Activated T-helper 9 cell treated with anti-CD3 and anti-CD28 coated beads, Interleukin-2, amount 50 U/mL, for 16 hours (primary cell): ENCODE results near the gene MAGEF1.

Experiments used
- DNase-seq: peaks from one replicate; pipeline ENCODE4 v3.0.0-alpha.2; 2020; ENCODE audit warnings: low read depth

MAGEF1 gene

GRCh38 chr3:184688251-184688881, 23.5 kb downstream of the MAGEF1 start:
- no peak for DNase-seq

- DNase-seq: no peak
These were observed 24.4 kb downstream of the MAGEF1 start for GRCh38 chr3:184687363-184688015.

GRCh38 chr3:184685646-184686045, 26.2 kb downstream of the MAGEF1 start:
- no peak for DNase-seq

- no peak for DNase-seq
These were observed 26.8 kb downstream of the MAGEF1 start for GRCh38 chr3:184685055-184685454.

GRCh38 chr3:184683900-184684560, 27.8 kb downstream of the MAGEF1 start:
- no peak for DNase-seq

- DNase-seq: no peak
These were observed 28.6 kb downstream of the MAGEF1 start for GRCh38 chr3:184683234-184683633.

GRCh38 chr3:184682671-184683070, 29.2 kb downstream of the MAGEF1 start:
- DNase-seq: no peak

- no peak for DNase-seq
These were observed 31.2 kb downstream of the MAGEF1 start for GRCh38 chr3:184680385-184681345.

- DNase-seq: no peak
These were observed 32.6 kb downstream of the MAGEF1 start for GRCh38 chr3:184679056-184679816.

GRCh38 chr3:184678317-184679055, 33.4 kb downstream of the MAGEF1 start:
- DNase-seq: no peak

GRCh38 chr3:184677344-184678316, 34.2 kb downstream of the MAGEF1 start:
- no peak for DNase-seq

- DNase-seq: no peak
These were observed 34.9 kb downstream of the MAGEF1 start for GRCh38 chr3:184676927-184677326.

- DNase-seq: no peak
These were observed 37.2 kb downstream of the MAGEF1 start for GRCh38 chr3:184674626-184675025.

- no peak for DNase-seq
These were observed 38.6 kb downstream of the MAGEF1 start for GRCh38 chr3:184672977-184673870.

- no peak for DNase-seq
These were observed 39.5 kb downstream of the MAGEF1 start for GRCh38 chr3:184672335-184672734.

- no peak for DNase-seq
These were observed 41.7 kb downstream of the MAGEF1 start for GRCh38 chr3:184670091-184670602.

- no peak for DNase-seq
These were observed 42.3 kb downstream of the MAGEF1 start for GRCh38 chr3:184669578-184669977.

GRCh38 chr3:184666442-184666841, 45.4 kb downstream of the MAGEF1 start:
- DNase-seq: no peak
